K562 (cell line): ENCODE data around the gene HOTAIR. TPM values are rescaled to one million over a fixed set of nuclear protein-coding genes. Genes with fewer than 3 reads are reported as not detected.

ENCODE experiments used
- ATF2 ChIP-seq: sonication (generic); formaldehyde crosslinking; IDR thresholded peaks from 2 replicates; pipeline ENCODE4 v1.8.1; 2022; ENCODE audit warnings: missing genetic modification reagents
- C11orf30 ChIP-seq: fragments of 450-650 bp; IDR thresholded peaks from 2 replicates; pipeline ENCODE4 v1.6.1; 2016; ENCODE audit warnings: low read depth, mild to moderate bottlenecking
- EGR1 ChIP-seq: fragments of 450-650 bp; conservative IDR thresholded peaks from 2 replicates; pipeline ENCODE4 v1.6.1; 2017; ENCODE audit warnings: mild to moderate bottlenecking
- ETS1 ChIP-seq: conservative IDR thresholded peaks from 2 replicates; pipeline ENCODE4 v1.6.1; 2011; ENCODE audit warnings: low read depth, mild to moderate bottlenecking, low read length; ENCODE audit not compliant: control insufficient read depth
- GTF3C2 ChIP-seq: IDR thresholded peaks from 3 replicates; pipeline ENCODE4 v1.6.1; 2011; ENCODE audit warnings: borderline replicate concordance, mild to moderate bottlenecking, moderate library complexity; ENCODE audit not compliant: insufficient read length; ENCODE audit errors: extremely low read depth
- PCBP2 ChIP-seq: fragments of 200-400 bp; formaldehyde crosslinking; IDR thresholded peaks from 2 replicates; pipeline ENCODE4 v1.6.1; 2018; ENCODE audit warnings: low read length, low read depth, mild to moderate bottlenecking, moderate library complexity; ENCODE audit not compliant: poor library complexity, severe bottlenecking
- POLR2A ChIP-seq: fragments of 450-650 bp; conservative IDR thresholded peaks from 2 replicates; pipeline ENCODE4 v1.6.1; 2016
- POLR2H ChIP-seq: IDR thresholded peaks from 2 replicates; pipeline ENCODE4 v1.6.1; 2016; ENCODE audit warnings: missing genetic modification characterization, low read depth, mild to moderate bottlenecking, control low read depth, missing compliant biosample characterization, moderate library complexity
- RBM17 ChIP-seq: fragments of 200-400 bp; formaldehyde crosslinking; IDR thresholded peaks from 2 replicates; pipeline ENCODE4 v1.6.1; 2017; ENCODE audit warnings: low read depth, mild to moderate bottlenecking, low read length, borderline replicate concordance
- SFPQ ChIP-seq: fragments of 200-400 bp; formaldehyde crosslinking; IDR thresholded peaks from 2 replicates; pipeline ENCODE4 v1.6.1; 2017; ENCODE audit warnings: mild to moderate bottlenecking, low read depth, low read length, moderate library complexity
- TFAM ChIP-seq: fragments of 250-450 bp; sonication (Bioruptor Pico); conservative IDR thresholded peaks from 2 replicates; pipeline ENCODE4 v1.5.0; 2021; ENCODE audit warnings: mild to moderate bottlenecking, moderate library complexity
- ZBTB34 ChIP-seq: fragments of 250-450 bp; sonication (Bioruptor Pico); IDR thresholded peaks from 2 replicates; pipeline ENCODE4 v1.8.0; 2021; ENCODE audit warnings: mild to moderate bottlenecking, moderate library complexity
- ZFX ChIP-seq: sonication (generic); formaldehyde crosslinking; IDR thresholded peaks from 2 replicates; pipeline ENCODE4 v1.8.0; 2022; ENCODE audit warnings: mild to moderate bottlenecking, missing genetic modification reagents, moderate library complexity
- ZNF165 ChIP-seq: fragments of 250-450 bp; sonication (Bioruptor Pico); IDR thresholded peaks from 2 replicates; pipeline ENCODE4 v1.4.0; 2020; ENCODE audit warnings: borderline replicate concordance
- ZNF740 ChIP-seq, 3 experiments: fragments of 200-800 bp in 1 of 3; sonication (Bioruptor generic) in 1 of 3; sonication (generic) in 1 of 3; formaldehyde crosslinking in 1 of 3; IDR thresholded peaks; 2 replicates each; pipeline versions ENCODE4 v1.6.1 to v1.8.0; 2016 to 2022; ENCODE audit warnings: mild to moderate bottlenecking in 2 of 3, missing compliant biosample characterization in 2 of 3, missing genetic modification characterization in 2 of 3, missing genetic modification reagents in 1 of 3
- ZNF75A ChIP-seq: fragments of 450-650 bp; formaldehyde crosslinking; IDR thresholded peaks from 2 replicates; pipeline ENCODE4 v1.4.0; 2020; ENCODE audit warnings: mild to moderate bottlenecking
- polyA plus RNA-seq, 8 experiments: library from polyadenylated mRNA; depleted of rRNA in 4 of 8; stranded (reverse) in 5 of 8; unstranded in 3 of 8; fragments of >200 nt; fragmentation: Nextera tagmentation in 2 of 8; fragmentation: Illumina TruSeq in 1 of 8; extraction: Ambion mirVana in 2 of 8; extraction: Trizol in 1 of 8; gene quantifications; 2 replicates each; pipeline versions ENCODE4 v1.2.1 to v1.2.3, GENCODE V29; 2011 to 2014; ENCODE audit warnings: inconsistent platforms in 1 of 8, missing spikeins in 1 of 8
- total RNA-seq, 7 experiments: library from RNA; depleted of rRNA in 6 of 7; stranded (reverse); fragments of >200 nt in 6 of 7; fragmentation: Illumina TruSeq in 2 of 7; extraction: Trizol in 2 of 7; gene quantifications; 2 replicates each; pipeline versions ENCODE4 v1.2.1 to v1.2.3, GENCODE V29; 2011 to 2021; ENCODE audit warnings: low replicate concordance in 1 of 7

Gene HOTAIR
- total and polyA plus RNA-seq, 9 of the 15 experiments (the other 6 are each of a cell fraction or from before 2014, with no cell fraction given): 0.04 TPM; not detected in 8

GRCh38 chr12:54017878-54018467, 43.2 kb upstream of the HOTAIR start (continued):
- TF ChIP-seq ZBTB34 (no peak), ZNF165 (CRISPR knock-in tag) (no peak), ATF2 (CRISPR knock-in tag) (no peak), C11orf30 (no peak), EGR1 (peak; percentile 95), ZNF75A (CRISPR knock-in tag) (no peak), ZFX (CRISPR knock-in tag) (peak; percentile 99), ETS1 (no peak), PCBP2 (no peak), GTF3C2 (no peak), POLR2A (peak; percentile 78), TFAM (CRISPR knock-in tag) (no peak), RBM17 (no peak), ZNF740 (CRISPR knock-in tag; IDR thresholded peaks at IDR 0.05) (peak; percentile 72), ZNF740 (tag; IDR thresholded peaks at IDR 0.05) (peak in 1 of 2 experiments; percentile 82; a peak in 1 of 4 replicates), POLR2H (no peak; the same call in 1 of the 2 replicates), SFPQ (no peak)
